NCI-H2107 treated with DMSO at 0.1 percent for 48 hours (cell line): Measurements from ENCODE around the gene TPBGL.

Experiments used
- DNase-seq: peaks from one replicate; lab custom pipeline; 2025; ENCODE audit not compliant: unreplicated experiment; lab: John Stamatoyannopoulos, UW

Gene TPBGL

GRCh38 chr11:75289511-75289760 is 48.9 kb downstream of the TPBGL start:
- DNase-seq, result no peak

GRCh38 chr11:75289919-75290318 is 49.3 kb downstream of the TPBGL start:
- no peak for DNase-seq

DNA sequence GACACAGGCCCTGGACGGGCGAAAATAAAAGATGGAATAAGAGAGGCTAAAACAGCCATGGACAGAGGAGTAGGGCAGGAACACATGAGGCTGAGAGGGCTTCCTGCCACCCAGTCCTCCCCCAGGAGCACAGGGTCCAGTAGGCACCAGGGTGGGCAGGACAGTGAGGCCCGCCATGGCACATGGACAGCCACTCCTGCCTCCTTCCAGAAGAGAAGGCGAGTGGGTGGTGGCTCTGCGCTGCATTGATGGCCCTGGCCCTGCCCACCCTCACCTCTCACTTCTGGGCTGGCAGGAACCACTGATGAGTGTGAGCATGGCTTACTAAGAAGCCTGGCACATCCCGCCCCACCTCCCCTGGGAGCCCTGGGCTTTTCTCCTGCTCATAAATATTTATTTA is 51.2 kb downstream of the TPBGL start:
- DNase-seq, result no peak

- no peak for DNase-seq
These were observed 52.4 kb downstream of the TPBGL start for GRCh38 chr11:75292943-75293342.
